Prostate gland (tissue), 2 donors: ENCODE results near the gene ADIPOQ. TPM values are rescaled to one million over a fixed set of nuclear protein-coding genes. Genes with fewer than 3 reads are reported as not detected.
"Not testable (repeated sequence)": the region's sequence is repeated elsewhere in the genome, so short reads cannot be mapped to it uniquely, and the experiment has no call there.

Source experiments
- DNase-seq: peaks from one replicate; pipeline ENCODE4 v3.0.0-alpha.2; 2019; ENCODE audit warnings: low spot score
- H3K27ac ChIP-seq, 2 donors: fragments of 200-600 bp; sonication (generic); 2 replicates each; pipeline ENCODE4 v1.5.1; 2017 to 2019
- H3K27me3 ChIP-seq: fragments of 200-600 bp; sonication (generic); replicated peaks from 2 replicates; pipeline ENCODE4 v1.5.1; 2019; ENCODE audit not compliant: insufficient read depth
- H3K36me3 ChIP-seq, 2 donors: fragments of 200-600 bp; sonication (generic); 1 replicate in 1 of 2; 2 replicates in 1 of 2; pipeline versions ENCODE4 v1.5.1 to v1.8.1; 2017 to 2019
- H3K4me1 ChIP-seq: fragments of 200-600 bp; sonication (generic); replicated peaks from 2 replicates; pipeline ENCODE4 v1.5.1; 2019
- H3K4me3 ChIP-seq, 2 donors: fragments of 200-600 bp; sonication (generic); 2 replicates each; pipeline ENCODE4 v1.5.1; 2017 to 2019
- H3K9me3 ChIP-seq: fragments of 200-600 bp; sonication (generic); 2 replicates; pipeline ENCODE4 v1.5.1; 2017
- POLR2A ChIP-seq: fragments of 450-650 bp; IDR thresholded peaks from one replicate; pipeline ENCODE4 v1.6.1; 2016; ENCODE audit warnings: antibody characterized with exemption, mild to moderate bottlenecking
- POLR2AphosphoS5 ChIP-seq: sonication (generic); formaldehyde crosslinking; IDR thresholded peaks from one replicate; pipeline ENCODE4 v1.6.1; 2017; ENCODE audit warnings: antibody characterized with exemption
- WGBS: methylation state at CpG from one replicate; pipeline ENCODE4 v1.1.5; 2018; 5-methylcytosine and 5-hydroxymethylcytosine counted together
- intact Hi-C: fragments of 100-400 bp; cut with DNase I; formaldehyde crosslinking; loops from one replicate; pipeline ENCODE4 v1.14.2; 2022
- total RNA-seq, 2 donors: library from RNA; depleted of rRNA; stranded (reverse); fragments of >200 nt; gene quantifications; one replicate each; pipeline ENCODE4 v1.1.0, GENCODE V29; 2016
- TF ChIP-seq, protein P1 (sequence below), 4 experiments: fragments of 200-600 bp in 2 of 4; fragments of 450-650 bp in 2 of 4; sonication (generic) in 2 of 4; IDR thresholded peaks; 1 replicate in 3 of 4; 2 replicates in 1 of 4; pipeline ENCODE4 v1.5.1; 2016 to 2019; ENCODE audit warnings: antibody characterized with exemption in 4 of 4, mild to moderate bottlenecking in 2 of 4, moderate library complexity in 2 of 4

ADIPOQ gene
- total RNA-seq, 2 donors from 2014 or later: not detected

GRCh38 chr3:186854954-186855353 is 12.4 kb downstream of the ADIPOQ start:
- H3K4me3 ChIP-seq: no peak overlapping the region
- intact Hi-C loops: loop anchor here (5.0 kb wide), 1 partner anchor 307 kb away; no protein-coding TSS in a partner anchor

DNA sequence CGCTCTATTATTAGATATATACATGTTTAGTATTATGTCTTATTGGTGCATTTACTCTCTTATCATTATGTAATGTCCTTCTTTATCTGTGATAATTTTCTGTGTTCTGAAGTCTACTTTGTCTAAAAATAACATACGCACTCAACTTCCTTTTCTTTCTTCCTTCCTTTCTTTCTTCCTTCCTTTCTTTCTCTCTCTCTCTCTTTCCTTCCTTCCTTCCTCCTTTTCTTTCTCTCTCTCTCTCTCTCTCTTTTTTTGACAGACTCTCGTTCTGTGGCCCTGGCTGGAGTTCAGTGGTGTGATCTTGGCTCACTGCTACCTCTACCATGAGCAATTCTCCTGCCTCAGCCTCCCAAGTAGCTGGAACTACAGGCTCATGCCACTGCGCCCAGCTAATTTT is 15.2 kb downstream of the ADIPOQ start:
- Histone ChIP-seq H3K4me3 (no peak overlapping the region), H3K27ac (no peak overlapping the region), H3K9me3 (no peaks in the 10 kb centered on the region), H3K4me1 (no peaks in the 10 kb centered on the region), H3K27me3 (no peaks in the 10 kb centered on the region), H3K36me3 (no peaks in the 10 kb centered on the region)
- TF ChIP-seq POLR2A (no peak), POLR2AphosphoS5 (no peak)
- TF ChIP-seq, protein P1, sequence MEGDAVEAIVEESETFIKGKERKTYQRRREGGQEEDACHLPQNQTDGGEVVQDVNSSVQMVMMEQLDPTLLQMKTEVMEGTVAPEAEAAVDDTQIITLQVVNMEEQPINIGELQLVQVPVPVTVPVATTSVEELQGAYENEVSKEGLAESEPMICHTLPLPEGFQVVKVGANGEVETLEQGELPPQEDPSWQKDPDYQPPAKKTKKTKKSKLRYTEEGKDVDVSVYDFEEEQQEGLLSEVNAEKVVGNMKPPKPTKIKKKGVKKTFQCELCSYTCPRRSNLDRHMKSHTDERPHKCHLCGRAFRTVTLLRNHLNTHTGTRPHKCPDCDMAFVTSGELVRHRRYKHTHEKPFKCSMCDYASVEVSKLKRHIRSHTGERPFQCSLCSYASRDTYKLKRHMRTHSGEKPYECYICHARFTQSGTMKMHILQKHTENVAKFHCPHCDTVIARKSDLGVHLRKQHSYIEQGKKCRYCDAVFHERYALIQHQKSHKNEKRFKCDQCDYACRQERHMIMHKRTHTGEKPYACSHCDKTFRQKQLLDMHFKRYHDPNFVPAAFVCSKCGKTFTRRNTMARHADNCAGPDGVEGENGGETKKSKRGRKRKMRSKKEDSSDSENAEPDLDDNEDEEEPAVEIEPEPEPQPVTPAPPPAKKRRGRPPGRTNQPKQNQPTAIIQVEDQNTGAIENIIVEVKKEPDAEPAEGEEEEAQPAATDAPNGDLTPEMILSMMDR (IDR thresholded peaks at IDR 0.05): no peak
- DNase-seq: no peak
- intact Hi-C loops: no loop called here
- 93% methylated on average over 4 of the region's 4 CpGs for WGBS

More at GRCh38 chr3:186854954-186855353, 12.4 kb downstream of the ADIPOQ start:
- Histone ChIP-seq H3K27ac (no peak overlapping the region), H3K27me3 (no peaks in the 10 kb centered on the region), H3K36me3 (no peaks in the 10 kb centered on the region), H3K9me3 (no peaks in the 10 kb centered on the region), H3K4me1 (no peaks in the 10 kb centered on the region)
- TF ChIP-seq, protein P1 (IDR thresholded peaks at IDR 0.05): no peak
- no peak for TF ChIP-seq POLR2AphosphoS5
- TF ChIP-seq POLR2A: no peak
- no peak for DNase-seq
- WGBS: 0% methylated on average over 1 of the region's 1 CpG

- H3K9me3 ChIP-seq, H3K27ac ChIP-seq: not testable (repeated sequence)
- WGBS: no CpG with 5 or more reads among the region's 13 CpGs
These were observed 22.8 kb downstream of the ADIPOQ start for GRCh38 chr3:186865215-186865853.

GRCh38 chr3:186866095-186866494 is 23.6 kb downstream of the ADIPOQ start:
- H3K36me3 ChIP-seq, H3K4me3 ChIP-seq, H3K27ac ChIP-seq, H3K27me3 ChIP-seq, DNase-seq, H3K9me3 ChIP-seq, intact Hi-C loops, H3K4me1 ChIP-seq: not testable (repeated sequence)
- no CpG with 5 or more reads among the region's 5 CpGs for WGBS

More at GRCh38 chr3:186865215-186865853, 22.8 kb downstream of the ADIPOQ start:
- H3K4me1 ChIP-seq, H3K4me3 ChIP-seq, H3K36me3 ChIP-seq, intact Hi-C loops, DNase-seq, H3K27me3 ChIP-seq: not testable (repeated sequence)

DNA sequence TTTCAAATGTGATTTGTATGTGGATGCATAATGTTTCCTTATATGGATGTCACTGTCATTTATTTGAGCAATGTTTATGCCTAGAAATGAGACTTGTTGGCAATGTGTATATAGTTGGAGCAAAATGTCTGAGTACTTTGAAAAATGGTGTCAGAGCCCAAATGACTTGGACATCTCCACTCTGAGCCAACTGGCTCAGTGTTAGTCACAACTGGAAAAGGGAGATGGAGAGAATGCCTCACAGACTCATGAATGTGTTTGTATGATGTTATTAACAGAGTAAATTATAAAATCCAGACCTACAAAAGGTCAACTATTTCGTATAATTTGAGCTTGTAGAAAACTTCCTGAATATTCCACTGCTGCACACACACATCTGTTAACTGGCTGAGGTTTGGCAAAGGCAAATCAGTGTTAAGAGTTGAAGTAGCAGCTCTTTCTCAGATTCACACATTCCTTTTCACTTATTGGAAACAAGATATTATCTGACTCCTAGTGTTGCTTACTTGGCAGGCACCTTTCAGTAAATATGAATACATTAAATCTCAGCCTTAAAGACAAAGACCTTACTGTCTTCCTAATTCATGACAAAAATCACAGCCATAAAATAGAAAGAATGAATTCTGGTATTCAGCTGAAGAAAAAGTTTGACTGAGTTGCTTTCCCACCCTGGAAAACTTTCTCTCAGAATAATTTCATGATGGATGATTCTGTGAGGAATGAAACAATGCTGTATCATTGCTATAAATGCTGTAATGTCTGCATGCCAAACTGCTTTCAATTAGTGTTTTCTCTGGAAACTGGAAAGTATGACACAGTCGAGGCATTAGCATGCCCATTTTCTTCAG is 27.0 kb downstream of the ADIPOQ start:
- H3K27ac ChIP-seq: no peak overlapping the region
- DNase-seq: no peak

More for the DNA sequence above, 27.0 kb downstream of the ADIPOQ start:
- Histone ChIP-seq H3K36me3 (no peaks in the 10 kb centered on the region), H3K4me3 (no peak overlapping the region), H3K27me3 (no peaks in the 10 kb centered on the region), H3K4me1 (no peaks in the 10 kb centered on the region), H3K9me3 (no peaks in the 10 kb centered on the region)
- WGBS: 19% methylated on average over 2 of the region's 2 CpGs
- TF ChIP-seq POLR2A (no peak), POLR2AphosphoS5 (no peak)
- TF ChIP-seq, protein P1 (IDR thresholded peaks at IDR 0.05): no peak
- intact Hi-C loops: no loop called here
